Pancreas (tissue), 10 donors: ENCODE measurements around the gene FLNC. TPM values are rescaled to one million over a fixed set of nuclear protein-coding genes. Genes with fewer than 3 reads are reported as not detected.

ENCODE experiments used
- ATAC-seq, 4 donors: fragments of 200-7000 bp; cut with Tn5 transposase; one replicate each; pipeline versions ENCODE4 v1.8.0 to v1.9.1; 2020; ENCODE audit warnings: mild to moderate bottlenecking in 4 of 4, moderate library complexity in 4 of 4
- DNase-seq, 6 donors: peaks; one replicate each; pipeline ENCODE4 v3.0.0-alpha.2; 2020
- FAIRE-seq: peaks from 2 replicates; lab custom pipeline; 2012; peaks lifted over from hg19 to GRCh38; lab: Jason Lieb, UNC
- H3K27ac ChIP-seq, 4 donors: fragments of 200-600 bp; sonication (generic); 1 replicate in 3 of 4; 2 replicates in 1 of 4; pipeline versions ENCODE4 v1.5.0 to v1.8.0; 2020
- H3K27me3 ChIP-seq, 4 donors: fragments of 200-600 bp; one replicate each; pipeline ENCODE4 v1.8.0; 2021
- H3K36me3 ChIP-seq, 3 donors: fragments of 200-600 bp; sonication (generic) in 1 of 3; one replicate each; pipeline versions ENCODE4 v1.5.0 to v1.8.0; 2020 to 2021
- H3K4me1 ChIP-seq, 3 donors: fragments of 200-600 bp; one replicate each; pipeline ENCODE4 v1.8.0; 2021
- H3K4me3 ChIP-seq, 4 donors: fragments of 200-600 bp; sonication (generic) in 2 of 4; one replicate each; pipeline versions ENCODE4 v1.5.0 to v1.8.0; 2020 to 2021
- H3K9me3 ChIP-seq, 4 donors: fragments of 200-600 bp; one replicate each; pipeline ENCODE4 v1.8.0; 2021
- WGBS, 2 donors: extraction: QIAGEN DNeasy Blood & Tissue Kit; methylation state at CpG; one replicate each; pipeline ENCODE4 v1.1.7; 2013; 5-methylcytosine and 5-hydroxymethylcytosine counted together
- intact Hi-C, 3 donors: fragments of 100-400 bp; cut with DNase I; formaldehyde crosslinking; loops; one replicate each; pipeline versions ENCODE4 v1.11.1 to v1.14.2; 2022
- polyA plus RNA-seq, 2 donors: library from polyadenylated mRNA; stranded (reverse); fragments of 200-250 nt; gene quantifications; one replicate each; pipeline ENCODE4 v1.2.3, GENCODE V29; 2013
- total RNA-seq, 6 donors: library from RNA; stranded (reverse); fragmentation: NEBNext Ultra II Directional in 4 of 6; extraction: Animal tissue kit (Norgen Biotek cat#: 25700) in 4 of 6; gene quantifications; one replicate each; pipeline versions ENCODE4 v1.2.1 to v1.2.4, GENCODE V29; 2021 to 2023
- TF ChIP-seq, protein P1 (sequence below), 4 donors: fragments of 200-600 bp; sonication (generic) in 3 of 4; IDR thresholded peaks; one replicate each; pipeline versions ENCODE4 v1.5.0 to v1.8.0; 2021; ENCODE audit warnings: antibody characterized with exemption in 4 of 4
- donor health status: healthy with polysubstance abuse.
- donor health status: DM: no; HTN: no; CAD: no; lungs with moderate emphysema.
- donor health status: DM: no; HTN: no; CAD: no.
- donor health status: control.
- donor health status: control.
- donor health status: Bipolar disorder and iron deficiency.
- donor health status: DM: yes; HTN: yes; CAD: no.
- donor health status: DM: no; HTN: no; CAD: no.
- donor health status: DM: no; HTN: no; CAD: no.
- donor health status: DM: yes; HTN: yes; CAD: no.

Gene FLNC
- total and polyA plus RNA-seq, 8 donors = 0.28 to 2.3 (median 1.0) TPM

DNA sequence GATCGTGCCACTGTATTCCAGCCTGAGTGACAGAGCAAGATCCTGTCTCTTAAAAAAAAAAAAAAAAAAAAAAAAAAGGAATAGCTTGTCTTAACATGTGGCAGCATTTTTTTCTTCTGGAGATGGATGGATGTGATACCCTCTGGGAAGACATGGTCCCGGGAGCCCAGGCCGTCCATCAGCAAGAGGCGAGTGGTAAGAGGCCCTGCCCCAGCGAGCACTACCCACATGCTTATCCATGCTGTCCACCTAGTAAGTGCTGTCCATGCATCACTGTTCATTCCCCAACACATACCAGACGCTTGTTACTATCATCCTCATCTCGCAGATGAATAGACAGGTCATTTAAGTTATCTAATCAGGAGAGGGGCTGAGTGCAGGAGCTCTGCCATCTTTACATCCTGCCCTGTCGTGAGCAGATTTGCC lies 45.3 kb downstream of the FLNC start:
- Histone ChIP-seq H3K27ac (no peak overlapping the region), H3K9me3 (no peaks in the 10 kb centered on the region), H3K4me3 (no peak overlapping the region), H3K4me1 (no peaks in the 10 kb centered on the region), H3K27me3 (no peaks in the 10 kb centered on the region), H3K36me3 (no peaks in the 10 kb centered on the region)
- TF ChIP-seq, protein P1, sequence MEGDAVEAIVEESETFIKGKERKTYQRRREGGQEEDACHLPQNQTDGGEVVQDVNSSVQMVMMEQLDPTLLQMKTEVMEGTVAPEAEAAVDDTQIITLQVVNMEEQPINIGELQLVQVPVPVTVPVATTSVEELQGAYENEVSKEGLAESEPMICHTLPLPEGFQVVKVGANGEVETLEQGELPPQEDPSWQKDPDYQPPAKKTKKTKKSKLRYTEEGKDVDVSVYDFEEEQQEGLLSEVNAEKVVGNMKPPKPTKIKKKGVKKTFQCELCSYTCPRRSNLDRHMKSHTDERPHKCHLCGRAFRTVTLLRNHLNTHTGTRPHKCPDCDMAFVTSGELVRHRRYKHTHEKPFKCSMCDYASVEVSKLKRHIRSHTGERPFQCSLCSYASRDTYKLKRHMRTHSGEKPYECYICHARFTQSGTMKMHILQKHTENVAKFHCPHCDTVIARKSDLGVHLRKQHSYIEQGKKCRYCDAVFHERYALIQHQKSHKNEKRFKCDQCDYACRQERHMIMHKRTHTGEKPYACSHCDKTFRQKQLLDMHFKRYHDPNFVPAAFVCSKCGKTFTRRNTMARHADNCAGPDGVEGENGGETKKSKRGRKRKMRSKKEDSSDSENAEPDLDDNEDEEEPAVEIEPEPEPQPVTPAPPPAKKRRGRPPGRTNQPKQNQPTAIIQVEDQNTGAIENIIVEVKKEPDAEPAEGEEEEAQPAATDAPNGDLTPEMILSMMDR (IDR thresholded peaks at IDR 0.05) = no peak
- 64 to 71% methylated on average over 8 of the region's 8 CpGs for WGBS, 2 donors
- intact Hi-C loops = loop anchor here in 2 of 3 donors (5.0 to 10.0 kb wide), 2 partner anchors 261 to 398 kb away; partner anchors contain the start of gene METTL2B (in 1 of the 2)
- peak in 3 of 6 donors; percentile 4 to 27 (median 26) for DNase-seq
- no peak for ATAC-seq
- no peak for FAIRE-seq

GRCh38 chr7:128876127-128876526 lies 45.9 kb downstream of the FLNC start:
- 46 to 56% methylated on average over 3 of the region's 3 CpGs for WGBS, 2 donors
- Histone ChIP-seq H3K27ac (no peak overlapping the region), H3K4me3 (no peak overlapping the region), H3K9me3 (no peaks in the 10 kb centered on the region), H3K4me1 (no peaks in the 10 kb centered on the region), H3K36me3 (no peaks in the 10 kb centered on the region), H3K27me3 (no peaks in the 10 kb centered on the region)
- intact Hi-C loops = loop anchor here in 2 of 3 donors (5.0 to 10.0 kb wide), 2 partner anchors 261 to 399 kb away; partner anchors contain the start of gene METTL2B (in 1 of the 2)
- TF ChIP-seq, protein P1 (IDR thresholded peaks at IDR 0.05) = no peak
- ATAC-seq (no peak), FAIRE-seq (no peak), DNase-seq (peak in 1 of 6 donors; percentile 13)

GRCh38 chr7:128876586-128876977 lies 46.4 kb downstream of the FLNC start:
- no peak overlapping the region for H3K4me3 ChIP-seq
- H3K9me3 ChIP-seq = no peaks in the 10 kb centered on the region
- peak in 2 of 6 donors; percentile 39 for DNase-seq
- no peak for FAIRE-seq
- H3K4me1 ChIP-seq = no peaks in the 10 kb centered on the region
- intact Hi-C loops = loop anchor here in 2 of 3 donors (5.0 to 10.0 kb wide), 2 partner anchors 262 to 399 kb away; partner anchors contain the start of gene METTL2B (in 1 of the 2)
- H3K27me3 ChIP-seq = no peaks in the 10 kb centered on the region
- H3K36me3 ChIP-seq = no peaks in the 10 kb centered on the region
- no peak for ATAC-seq
- 81 to 86% methylated on average over 5 of the region's 5 CpGs for WGBS, 2 donors
- TF ChIP-seq, protein P1 (IDR thresholded peaks at IDR 0.05) = no peak
- no peak overlapping the region for H3K27ac ChIP-seq

- WGBS, 2 donors = 82 to 89% methylated on average over 28 to 32 of the region's 32 CpGs
- Histone ChIP-seq H3K27ac (no peak overlapping the region), H3K36me3 (no peaks in the 10 kb centered on the region), H3K4me1 (no peaks in the 10 kb centered on the region), H3K27me3 (no peaks in the 10 kb centered on the region), H3K9me3 (no peaks in the 10 kb centered on the region), H3K4me3 (no peak overlapping the region)
- FAIRE-seq = no peak
- TF ChIP-seq, protein P1 (IDR thresholded peaks at IDR 0.05) = no peak
- DNase-seq = peak in 2 of 6 donors; percentile 41 to 70
- no peak for ATAC-seq
- intact Hi-C loops = loop anchor here in 2 of 3 donors (5.0 to 10.0 kb wide), 2 partner anchors 262 to 400 kb away; partner anchors contain the start of gene METTL2B (in 1 of the 2)
These were observed 47.0 kb downstream of the FLNC start for GRCh38 chr7:128876978-128877755.
